ENCODE measurements around the gene VWA8. TPM values are rescaled to one million over a fixed set of nuclear protein-coding genes. Genes with fewer than 3 reads are reported as not detected.

Gene VWA8
- total and polyA plus RNA-seq, 2 of the 8 experiments (the other 6 are each of a cell fraction or from before 2014, with no cell fraction given): 5.9 to 19.6 TPM

- DNase-seq (ENCODE audit: low read depth in 1 of 2, low spot score in 2 of 2) (no peak), FAIRE-seq (no peak)
- Histone ChIP-seq H2AFZ (ENCODE audit: low read length) (no peak overlapping the region), H3K4me2 (ENCODE audit: insufficient read depth in 1 of 2, low read depth in 2 of 2, low read length in 2 of 2) (no peak overlapping the region), H2BK120ac (replicated peaks; ENCODE audit: low read depth, low read length) (no peak overlapping the region), H3K14ac (ENCODE audit: insufficient read length) (no peak overlapping the region), H3K18ac (ENCODE audit: extremely low read depth, low read length) (no peak overlapping the region), H4K20me1 (replicated peaks in 1 of 2; ENCODE audit: control insufficient read depth in 1 of 2, insufficient read depth in 2 of 2, low read length in 2 of 2) (no peaks in the 10 kb centered on the region), H3K79me2 (ENCODE audit: control insufficient read depth in 1 of 2, insufficient read depth in 2 of 2, low read length in 2 of 2) (no peaks in the 10 kb centered on the region), H2BK15ac (ENCODE audit: low read length) (no peak overlapping the region), H3K79me1 (ENCODE audit: low read depth, low read length) (no peaks in the 10 kb centered on the region), H2BK20ac (ENCODE audit: low read length) (no peak overlapping the region), H3K27me3 (replicated peaks in 1 of 4; ENCODE audit: control insufficient read depth in 3 of 4, extremely low read depth in 1 of 4, insufficient read depth in 3 of 4, low read length in 3 of 4) (no peaks in the 10 kb centered on the region), H4K8ac (ENCODE audit: extremely low read depth, insufficient read depth, low read length) (no peak overlapping the region), H3K9me3 (ENCODE audit: insufficient read depth in 2 of 2, low read depth in 1 of 2, low read length in 1 of 2) (no peaks in the 10 kb centered on the region), H3K27ac (ENCODE audit: low read depth, low read length) (no peak overlapping the region), H3K36me3 (ENCODE audit: control insufficient read depth in 2 of 4, insufficient read depth in 4 of 4, low read length in 3 of 4) (no peaks in the 10 kb centered on the region), H3K23ac (ENCODE audit: insufficient read length) (no peak overlapping the region), H2BK5ac (ENCODE audit: low read depth, low read length) (no peak overlapping the region), H3K4me1 (replicated peaks in 1 of 4; ENCODE audit: control insufficient read depth in 3 of 4, insufficient read depth in 4 of 4, low read length in 3 of 4) (no peaks in the 10 kb centered on the region), H3K23me2 (ENCODE audit: low read depth, low read length) (no peaks in the 10 kb centered on the region), H3K4ac (replicated peaks; ENCODE audit: insufficient read length, low read depth, low read length) (no peak overlapping the region), H4K91ac (replicated peaks; ENCODE audit: insufficient read length, low read length) (no peak overlapping the region), H2AK5ac (ENCODE audit: low read depth, low read length) (no peak overlapping the region), H3K4me3 (ENCODE audit: extremely low read depth in 1 of 4, insufficient read depth in 2 of 4, low read depth in 3 of 4, low read length in 4 of 4) (no peak overlapping the region), H3K9ac (replicated peaks in 1 of 4; ENCODE audit: extremely low read depth in 1 of 4, low read depth in 3 of 4, low read length in 3 of 4) (no peak overlapping the region), H3K56ac (replicated peaks; ENCODE audit: insufficient read length, low read depth, low read length) (no peak overlapping the region), H2BK12ac (ENCODE audit: low read depth, low read length) (no peak overlapping the region), H4K5ac (ENCODE audit: insufficient read length, low read depth, low read length) (no peak overlapping the region)
- 88% methylated on average over 4 of the region's 4 CpGs; no CpG with 5 or more reads in 1 of the 2 experiments for WGBS, 2 experiments (ENCODE audit: extremely low coverage in 1 of 2, insufficient coverage in 1 of 2, insufficient read length in 1 of 2, insufficient replicate concordance in 2 of 2, low coverage in 1 of 2, low lambda C conversion rate in 2 of 2, missing lambda C conversion rate in 1 of 2)
- ChIA-PET POLR2A (ENCODE audit: partially characterized antibody) (no interaction called here), CTCF (ENCODE audit: partially characterized antibody) (interaction anchor here (0.6 kb wide), 1 partner anchor 394 kb away, joined by 3 read pairs; no protein-coding TSS in a partner anchor)
- TF ChIP-seq EGR1 (IDR thresholded peaks at IDR 0.05; ENCODE audit: borderline replicate concordance, low read depth, low read length) (no peak), SP4 (IDR thresholded peaks at IDR 0.05; ENCODE audit: low read length) (no peak), RNF2 (IDR thresholded peaks at IDR 0.05; ENCODE audit: borderline replicate concordance, low read depth, low read length, missing control alignments, poor library complexity, severe bottlenecking) (no peak), POLR2A (IDR thresholded peaks at IDR 0.05; ENCODE audit: control extremely low read depth in 1 of 2, low read depth in 2 of 2, low read length in 2 of 2) (no peak)
Observed at GRCh38 chr13:41740479-41740878, 220.4 kb downstream of the VWA8 start.
